Testis (tissue), 2 donors: ENCODE measurements around the gene PHGDH.

Experiments used
- POLR2A ChIP-seq: fragments of 450-650 bp; IDR thresholded peaks from one replicate; pipeline ENCODE4 v1.6.1; 2017; ENCODE audit warnings: antibody characterized with exemption, mild to moderate bottlenecking, moderate library complexity
- TF ChIP-seq, protein P1 (sequence below), 3 experiments: fragments of 450-650 bp in 2 of 3; fragments of 200-600 bp in 1 of 3; sonication (generic) in 1 of 3; IDR thresholded peaks; one replicate each; pipeline ENCODE4 v1.5.1; 2016 to 2019; ENCODE audit warnings: antibody characterized with exemption in 3 of 3, mild to moderate bottlenecking in 2 of 3, moderate library complexity in 1 of 3

DNA sequence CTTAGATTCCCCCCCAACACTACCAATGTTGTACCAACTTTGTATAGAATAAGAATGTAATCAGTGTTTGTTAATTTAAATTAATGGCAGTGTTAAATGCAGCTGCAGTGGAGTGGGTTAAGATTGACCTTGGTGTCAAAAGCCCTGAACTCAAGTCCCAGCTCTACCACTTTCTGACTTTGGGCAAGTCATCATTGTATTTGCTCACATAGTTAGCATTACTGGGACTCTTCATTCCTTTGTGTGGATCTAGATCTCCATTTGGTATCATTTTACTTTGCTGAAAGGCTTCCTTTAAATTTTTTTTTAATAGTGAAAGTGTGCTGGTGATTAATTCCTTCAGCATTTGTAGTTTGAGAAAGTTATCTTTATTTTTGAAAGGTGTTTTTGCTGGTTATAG is 22.2 kb upstream of the PHGDH start:
- TF ChIP-seq, protein P1, sequence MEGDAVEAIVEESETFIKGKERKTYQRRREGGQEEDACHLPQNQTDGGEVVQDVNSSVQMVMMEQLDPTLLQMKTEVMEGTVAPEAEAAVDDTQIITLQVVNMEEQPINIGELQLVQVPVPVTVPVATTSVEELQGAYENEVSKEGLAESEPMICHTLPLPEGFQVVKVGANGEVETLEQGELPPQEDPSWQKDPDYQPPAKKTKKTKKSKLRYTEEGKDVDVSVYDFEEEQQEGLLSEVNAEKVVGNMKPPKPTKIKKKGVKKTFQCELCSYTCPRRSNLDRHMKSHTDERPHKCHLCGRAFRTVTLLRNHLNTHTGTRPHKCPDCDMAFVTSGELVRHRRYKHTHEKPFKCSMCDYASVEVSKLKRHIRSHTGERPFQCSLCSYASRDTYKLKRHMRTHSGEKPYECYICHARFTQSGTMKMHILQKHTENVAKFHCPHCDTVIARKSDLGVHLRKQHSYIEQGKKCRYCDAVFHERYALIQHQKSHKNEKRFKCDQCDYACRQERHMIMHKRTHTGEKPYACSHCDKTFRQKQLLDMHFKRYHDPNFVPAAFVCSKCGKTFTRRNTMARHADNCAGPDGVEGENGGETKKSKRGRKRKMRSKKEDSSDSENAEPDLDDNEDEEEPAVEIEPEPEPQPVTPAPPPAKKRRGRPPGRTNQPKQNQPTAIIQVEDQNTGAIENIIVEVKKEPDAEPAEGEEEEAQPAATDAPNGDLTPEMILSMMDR (IDR thresholded peaks at IDR 0.05), result no peak
- no peak for TF ChIP-seq POLR2A
